22Rv1 (cell line): Measurements from ENCODE around the gene DPF3.

Source experiments
- CTCF ChIP-seq: fragments of 450-650 bp; IDR thresholded peaks from 2 replicates; pipeline ENCODE4 v1.5.1; 2017; ENCODE audit warnings: mild to moderate bottlenecking
- ZFX ChIP-seq: fragments of 450-650 bp; IDR thresholded peaks from 2 replicates; pipeline ENCODE4 v1.6.1; 2017; ENCODE audit warnings: antibody characterized with exemption, borderline replicate concordance

GRCh38 chr14:72906879-72907278 lies 13.0 kb upstream of the DPF3 start:
- TF ChIP-seq CTCF: no peak
- no peak for TF ChIP-seq ZFX
